CD4-positive, alpha-beta T cell treated with Interleukin-12 subunit alpha and Interleukin-12 subunit beta, for 1 hour (primary cell): ENCODE data around the gene ASCC1.

Experiments
- DNase-seq: peaks from one replicate; pipeline ENCODE4 v3.0.0-alpha.2; 2020

The ASCC1 gene

GRCh38 chr10:72096115-72097000, 119.7 kb downstream of the ASCC1 start:
- no peak for DNase-seq

- DNase-seq = no peak
Observed at GRCh38 chr10:72095195-72095594, 120.9 kb downstream of the ASCC1 start.

DNA sequence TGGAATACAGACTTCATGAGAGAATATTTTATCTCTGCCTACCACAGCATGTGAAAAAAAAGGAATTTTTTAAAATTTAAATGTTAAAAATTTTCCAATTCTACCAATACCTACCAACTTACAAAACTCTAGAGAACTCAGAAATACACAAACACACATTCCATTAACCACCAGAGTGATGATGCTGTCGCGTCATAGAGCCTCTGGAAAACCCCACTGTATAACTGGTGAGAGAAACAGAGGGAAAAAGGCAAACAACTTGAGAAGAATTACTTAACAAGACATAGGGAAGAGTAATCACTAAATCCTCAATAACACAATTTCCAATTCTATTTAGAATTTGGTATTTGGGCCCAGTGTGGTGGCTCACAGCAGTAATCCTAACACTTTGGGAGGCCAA, 121.5 kb downstream of the ASCC1 start:
- no peak for DNase-seq

GRCh38 chr10:72093450-72093849, 122.6 kb downstream of the ASCC1 start:
- no peak for DNase-seq

- no peak for DNase-seq
Observed at GRCh38 chr10:72092987-72093386, 123.1 kb downstream of the ASCC1 start.

GRCh38 chr10:72092171-72092924, 123.7 kb downstream of the ASCC1 start:
- no peak for DNase-seq

GRCh38 chr10:72090326-72090725, 125.8 kb downstream of the ASCC1 start:
- no peak for DNase-seq

GRCh38 chr10:72089618-72090017, 126.5 kb downstream of the ASCC1 start:
- DNase-seq = peak; percentile 50

- peak; percentile 53 for DNase-seq
Observed at GRCh38 chr10:72088889-72089575, 127.0 kb downstream of the ASCC1 start.

- peak; percentile 84 for DNase-seq
Observed at GRCh38 chr10:72087969-72088888, 127.8 kb downstream of the ASCC1 start, which contains the start of gene SPOCK2. TSS of gene SPOCK2 (minus strand) at chr10:72088551. CDS start at chr10:72088328, 223 bp downstream.

DNA sequence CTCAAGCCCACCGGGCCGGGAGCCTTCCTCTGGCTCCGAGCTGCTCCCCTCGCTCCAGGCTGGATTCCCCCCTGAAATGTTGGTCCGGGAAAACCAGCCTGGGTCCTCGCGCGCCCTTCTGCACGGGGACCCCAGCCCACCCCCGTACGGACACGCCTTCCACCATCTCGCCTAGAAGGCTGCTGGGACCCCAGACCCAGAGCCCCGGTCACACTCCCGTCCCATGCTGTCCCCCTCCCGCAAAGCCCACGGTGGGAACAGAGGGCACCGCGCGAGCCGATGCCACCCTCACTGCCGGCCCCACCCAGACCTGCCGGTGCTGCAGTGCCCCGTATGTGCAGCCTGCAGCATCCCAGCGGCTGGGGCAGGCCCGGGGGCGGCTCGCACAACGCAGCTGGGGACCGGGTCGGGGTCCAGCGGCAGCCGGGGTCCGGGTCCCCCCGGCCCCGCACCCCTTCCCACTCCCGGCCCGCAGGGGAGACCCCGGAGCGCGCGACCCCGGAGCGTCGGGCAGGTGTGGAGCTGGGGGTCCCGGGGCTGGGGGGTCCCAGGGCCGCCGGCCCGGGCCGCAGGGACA, 128.6 kb downstream of the ASCC1 start:
- DNase-seq = peak; percentile 48

DNA sequence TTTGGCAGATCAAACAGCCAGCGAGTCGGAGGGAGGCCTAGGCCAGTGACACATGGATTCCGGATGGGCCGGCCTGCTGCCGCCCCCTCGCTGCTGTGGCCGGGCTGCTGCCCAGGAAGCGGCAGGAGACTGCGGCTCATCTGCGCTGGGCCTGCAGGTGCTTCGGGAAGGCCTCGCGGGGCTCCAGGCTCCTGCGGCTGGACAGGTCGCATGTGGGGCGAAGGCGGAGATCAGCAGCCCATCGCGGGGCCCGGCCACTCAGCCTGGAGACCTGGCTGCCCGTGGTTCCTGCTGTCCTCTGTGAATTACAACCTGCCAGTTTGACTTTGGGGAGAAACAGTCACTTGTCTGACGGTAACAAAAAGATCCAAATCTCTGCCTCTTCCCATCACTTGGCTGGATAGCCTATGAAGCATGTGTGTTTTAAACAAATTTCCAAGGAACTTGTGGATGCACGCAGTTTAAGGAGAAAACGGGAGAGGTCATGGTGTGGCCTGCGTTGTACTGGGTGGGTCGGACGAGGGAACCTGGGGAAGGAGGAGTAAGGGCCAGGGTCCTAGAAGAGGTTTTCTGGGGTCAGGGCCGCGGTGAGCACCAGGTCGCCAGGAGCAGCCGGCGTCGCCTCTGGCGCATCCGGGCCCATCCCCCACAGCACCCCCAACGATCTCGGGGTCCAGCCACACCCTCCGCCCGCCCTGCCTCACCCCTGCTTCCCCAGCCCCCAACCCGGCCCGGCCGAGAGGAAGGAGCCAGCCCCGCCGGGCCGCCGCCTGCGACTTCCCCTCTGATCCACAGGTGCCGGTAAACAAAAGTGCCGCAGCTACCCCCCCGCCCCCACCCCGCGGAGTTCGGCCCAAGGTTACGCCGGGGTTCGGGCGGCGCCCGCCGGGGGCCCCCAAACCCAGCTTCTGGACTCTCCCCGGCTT, 129.3 kb downstream of the ASCC1 start:
- DNase-seq = peak; percentile 81

GRCh38 chr10:72085864-72086465, 130.1 kb downstream of the ASCC1 start:
- DNase-seq = no peak

DNA sequence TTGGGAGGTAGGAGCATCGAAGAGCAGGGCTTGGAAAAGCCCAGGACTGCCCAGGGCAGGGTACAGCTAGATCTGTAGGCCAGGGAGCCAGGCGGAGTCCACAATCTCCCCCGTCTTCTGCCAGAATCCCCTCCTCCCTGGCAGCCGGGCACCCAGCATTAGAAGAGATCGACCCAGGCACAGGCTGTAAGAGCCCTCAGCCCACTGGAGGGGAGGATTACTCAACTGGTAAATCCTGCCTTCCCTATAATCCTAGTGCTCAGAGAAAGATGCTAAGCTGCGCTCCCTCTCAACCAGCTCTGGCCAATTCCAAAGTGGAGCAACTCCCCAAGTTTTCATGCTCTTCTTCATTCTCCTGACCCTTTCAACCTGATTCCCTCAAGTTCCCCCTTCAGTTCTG, 130.9 kb downstream of the ASCC1 start:
- DNase-seq = no peak

GRCh38 chr10:72083790-72084459, 132.2 kb downstream of the ASCC1 start:
- DNase-seq = peak; percentile 75

DNA sequence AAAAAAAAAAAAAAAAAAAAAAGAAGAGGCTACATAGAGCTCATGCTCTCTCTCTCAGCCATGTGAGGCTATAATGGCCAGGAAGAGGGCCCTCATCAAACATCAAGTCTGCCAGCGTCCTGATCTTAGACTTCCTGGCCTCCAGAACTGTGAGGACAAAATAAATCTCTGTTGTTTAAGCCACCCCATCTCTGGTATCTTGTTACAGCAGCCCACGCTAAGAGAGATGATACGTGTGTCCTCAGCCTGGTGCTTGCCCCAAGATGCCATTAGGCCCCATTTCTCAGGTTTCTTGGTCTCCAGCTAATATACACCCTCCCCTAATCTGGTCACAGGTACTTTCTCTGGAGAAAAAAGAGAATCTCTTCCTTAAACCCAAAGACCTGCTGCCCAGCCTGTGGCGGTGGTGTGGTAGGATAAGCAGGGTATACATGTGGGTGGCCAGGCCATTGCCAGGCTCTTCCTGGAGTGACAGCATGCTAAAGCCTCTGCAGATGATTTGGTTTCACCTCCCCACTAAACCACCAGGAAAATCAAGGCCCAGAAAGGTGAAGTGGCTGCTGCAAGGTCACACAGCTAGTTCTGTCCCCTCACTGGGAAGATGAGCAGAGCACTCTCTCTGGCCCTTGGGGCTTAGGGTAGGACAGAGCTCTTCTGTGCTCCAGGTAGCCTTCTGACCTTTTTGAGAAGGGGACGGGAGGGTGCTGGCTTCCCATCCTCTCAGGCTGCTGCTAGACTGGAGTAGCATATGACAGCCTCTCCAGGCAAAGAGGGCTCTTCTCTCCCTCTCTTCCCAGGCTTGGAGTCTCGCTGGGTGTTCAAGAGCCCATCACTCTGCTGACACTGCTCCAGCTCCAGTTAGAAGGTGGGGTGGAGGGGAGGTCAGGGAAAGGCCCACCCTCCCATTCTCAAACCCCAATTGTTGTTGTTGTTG, 133.0 kb downstream of the ASCC1 start:
- no peak for DNase-seq

DNA sequence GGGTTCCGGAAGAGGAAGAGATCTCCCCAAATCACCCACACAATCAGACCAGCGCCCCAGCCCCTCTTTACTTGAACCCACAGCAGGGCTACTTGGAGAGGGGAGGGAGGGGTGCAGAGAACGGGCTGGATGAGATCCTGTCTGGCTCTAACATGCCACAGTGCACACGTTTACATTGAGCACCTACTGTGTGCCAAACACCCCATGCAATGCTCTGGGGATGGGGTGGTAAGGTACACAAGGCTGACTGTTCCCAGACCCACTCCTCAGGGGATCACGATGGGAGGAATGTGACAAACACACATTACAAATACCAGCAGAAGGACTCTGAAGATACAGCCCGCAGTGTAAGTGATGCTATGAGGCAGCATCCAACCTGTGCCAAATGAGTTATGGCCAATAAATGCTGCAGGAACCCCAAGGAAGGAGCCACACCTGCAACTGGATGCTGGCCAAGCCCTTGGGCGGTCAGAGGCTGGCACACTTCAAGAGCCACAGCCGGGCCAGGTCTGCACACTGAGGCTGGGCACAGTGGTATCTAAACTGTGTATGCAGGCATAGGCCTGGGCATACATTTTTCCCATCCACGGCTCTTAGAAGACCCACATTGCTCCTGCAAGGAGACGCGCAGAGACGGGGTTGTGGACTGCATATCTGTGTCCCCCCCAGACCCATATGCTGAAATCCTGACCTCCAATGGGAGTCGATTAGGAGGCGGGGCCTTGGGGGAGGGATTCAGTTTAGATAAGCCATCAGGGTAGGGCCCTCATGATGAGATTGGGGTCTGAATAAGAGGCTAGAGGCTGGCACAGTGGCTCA, 134.1 kb downstream of the ASCC1 start:
- no peak for DNase-seq

GRCh38 chr10:72081210-72081609, 134.9 kb downstream of the ASCC1 start:
- no peak for DNase-seq
